A549 (cell line): ENCODE measurements around the gene HTR3D.

Source experiments
- EP300 ChIP-seq, 2 experiments: fragments of >200 bp; sonication (Bioruptor Twin); formaldehyde crosslinking; IDR thresholded peaks; 2 replicates in 1 of 2; 3 replicates in 1 of 2; pipeline ENCODE4 v1.6.1; 2016 to 2017
- HOXB5 ChIP-seq: fragments of 250-450 bp; sonication (Bioruptor Pico); IDR thresholded peaks from 2 replicates; pipeline ENCODE4 v1.5.0; 2020; ENCODE audit warnings: mild to moderate bottlenecking, moderate library complexity
- MAFK ChIP-seq: fragments of 450-650 bp; IDR thresholded peaks from 2 replicates; pipeline ENCODE4 v1.6.1; 2014; ENCODE audit not compliant: partially characterized antibody
- MAX ChIP-seq: IDR thresholded peaks from 2 replicates; pipeline ENCODE4 v1.6.1; 2012
- MAZ ChIP-seq: fragments of 150-350 bp; IDR thresholded peaks from 2 replicates; pipeline ENCODE4 v1.6.1; 2014; ENCODE audit warnings: antibody characterized with exemption, low read depth, low read length, borderline replicate concordance
- PBX3 ChIP-seq: IDR thresholded peaks from 2 replicates; pipeline ENCODE4 v1.6.1; 2012
- REST ChIP-seq: fragments of 200-600 bp; sonication (generic); IDR thresholded peaks from 2 replicates; pipeline ENCODE4 v1.6.1; 2016; ENCODE audit warnings: antibody characterized with exemption, mild to moderate bottlenecking, moderate library complexity
- SMC3 ChIP-seq: fragments of >200 bp; sonication (Bioruptor Twin); formaldehyde crosslinking; IDR thresholded peaks from 3 replicates; pipeline ENCODE4 v1.6.1; 2018; ENCODE audit warnings: inconsistent platforms
- TF ChIP-seq, protein P1 (sequence below): fragments of >200 bp; sonication (Bioruptor Twin); formaldehyde crosslinking; IDR thresholded peaks from 3 replicates; pipeline ENCODE4 v1.5.1; 2016
- TF ChIP-seq, protein P2 (sequence below): fragments of 450-650 bp; IDR thresholded peaks from 2 replicates; pipeline ENCODE4 v1.6.1; 2014; ENCODE audit warnings: antibody characterized with exemption

DNA sequence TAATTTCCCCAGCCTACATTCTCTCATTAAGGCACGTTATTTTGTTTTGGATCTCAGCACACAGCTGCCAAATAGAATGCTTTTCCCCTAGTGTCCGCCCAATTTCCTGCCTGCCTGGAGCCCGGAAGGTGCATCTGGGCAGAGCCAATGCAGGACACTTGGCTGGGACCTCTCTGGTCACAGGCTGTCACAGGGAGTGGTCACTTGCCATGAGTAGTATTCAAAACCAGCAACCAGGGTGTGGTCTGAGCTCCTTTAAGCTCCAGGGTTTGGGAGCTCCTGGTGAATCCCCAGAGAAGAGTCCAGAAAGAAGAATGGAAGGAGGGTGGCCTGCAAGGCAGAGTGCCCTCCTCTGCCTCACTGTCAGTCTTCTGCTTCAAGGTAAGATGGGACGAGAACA lies 21.2 kb downstream of the HTR3D start, which contains the start of gene HTR3C:
- TF ChIP-seq EP300 (IDR thresholded peaks at IDR 0.05) (no peak), MAFK (no peak), REST (no peak), HOXB5 (CRISPR knock-in tag) (no peak), SMC3 (no peak), MAX (no peak), PBX3 (no peak), MAZ (no peak)
- TF ChIP-seq, protein P1, sequence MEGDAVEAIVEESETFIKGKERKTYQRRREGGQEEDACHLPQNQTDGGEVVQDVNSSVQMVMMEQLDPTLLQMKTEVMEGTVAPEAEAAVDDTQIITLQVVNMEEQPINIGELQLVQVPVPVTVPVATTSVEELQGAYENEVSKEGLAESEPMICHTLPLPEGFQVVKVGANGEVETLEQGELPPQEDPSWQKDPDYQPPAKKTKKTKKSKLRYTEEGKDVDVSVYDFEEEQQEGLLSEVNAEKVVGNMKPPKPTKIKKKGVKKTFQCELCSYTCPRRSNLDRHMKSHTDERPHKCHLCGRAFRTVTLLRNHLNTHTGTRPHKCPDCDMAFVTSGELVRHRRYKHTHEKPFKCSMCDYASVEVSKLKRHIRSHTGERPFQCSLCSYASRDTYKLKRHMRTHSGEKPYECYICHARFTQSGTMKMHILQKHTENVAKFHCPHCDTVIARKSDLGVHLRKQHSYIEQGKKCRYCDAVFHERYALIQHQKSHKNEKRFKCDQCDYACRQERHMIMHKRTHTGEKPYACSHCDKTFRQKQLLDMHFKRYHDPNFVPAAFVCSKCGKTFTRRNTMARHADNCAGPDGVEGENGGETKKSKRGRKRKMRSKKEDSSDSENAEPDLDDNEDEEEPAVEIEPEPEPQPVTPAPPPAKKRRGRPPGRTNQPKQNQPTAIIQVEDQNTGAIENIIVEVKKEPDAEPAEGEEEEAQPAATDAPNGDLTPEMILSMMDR = no peak
- TF ChIP-seq, protein P2, sequence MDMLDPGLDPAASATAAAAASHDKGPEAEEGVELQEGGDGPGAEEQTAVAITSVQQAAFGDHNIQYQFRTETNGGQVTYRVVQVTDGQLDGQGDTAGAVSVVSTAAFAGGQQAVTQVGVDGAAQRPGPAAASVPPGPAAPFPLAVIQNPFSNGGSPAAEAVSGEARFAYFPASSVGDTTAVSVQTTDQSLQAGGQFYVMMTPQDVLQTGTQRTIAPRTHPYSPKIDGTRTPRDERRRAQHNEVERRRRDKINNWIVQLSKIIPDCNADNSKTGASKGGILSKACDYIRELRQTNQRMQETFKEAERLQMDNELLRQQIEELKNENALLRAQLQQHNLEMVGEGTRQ = no peak
